GM19395 (cell line): Measurements from ENCODE around the gene TPM2.

Source experiments
- ATAC-seq: cut with Tn5 transposase; IDR thresholded peaks from one replicate; pipeline ENCODE4 v1.9.1; 2021; ENCODE audit warnings: mild to moderate bottlenecking, moderate library complexity; ENCODE audit not compliant: unreplicated experiment

TPM2 gene

DNA sequence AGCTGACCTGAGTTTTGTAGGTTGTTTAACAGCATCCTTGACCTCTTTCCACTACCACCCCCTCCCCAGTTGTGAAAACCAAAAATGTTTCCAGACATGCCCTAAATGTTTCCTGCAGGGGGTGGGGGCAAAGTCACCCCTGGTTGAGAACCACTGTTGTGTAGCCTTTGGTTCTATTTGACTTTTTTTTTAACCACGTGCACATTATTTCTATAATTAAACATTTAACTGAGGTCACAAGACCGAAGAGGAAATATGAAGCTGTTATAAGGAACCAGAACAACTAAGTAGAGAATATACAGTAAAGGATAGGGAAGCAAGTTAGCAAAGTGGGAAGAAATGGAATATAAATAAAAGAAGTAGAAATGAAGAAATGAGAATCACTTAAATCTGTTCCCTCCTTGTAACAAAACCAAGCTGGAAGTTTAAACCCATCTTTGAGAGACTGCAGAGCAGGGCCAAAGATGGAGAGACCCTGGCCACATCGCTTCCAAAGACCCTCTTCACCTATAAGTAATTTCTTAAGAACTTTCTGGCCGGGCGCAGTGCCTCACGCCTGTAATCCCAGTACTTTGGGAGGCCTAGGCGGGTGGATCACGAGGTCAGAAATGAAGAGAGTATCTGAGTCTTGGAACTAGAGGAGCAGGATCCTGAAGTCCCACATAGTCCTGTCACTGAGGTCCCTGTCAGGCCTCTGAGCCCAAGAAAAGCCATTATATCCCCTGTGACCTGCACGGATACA is 53.4 kb downstream of the TPM2 start:
- no peak for ATAC-seq

DNA sequence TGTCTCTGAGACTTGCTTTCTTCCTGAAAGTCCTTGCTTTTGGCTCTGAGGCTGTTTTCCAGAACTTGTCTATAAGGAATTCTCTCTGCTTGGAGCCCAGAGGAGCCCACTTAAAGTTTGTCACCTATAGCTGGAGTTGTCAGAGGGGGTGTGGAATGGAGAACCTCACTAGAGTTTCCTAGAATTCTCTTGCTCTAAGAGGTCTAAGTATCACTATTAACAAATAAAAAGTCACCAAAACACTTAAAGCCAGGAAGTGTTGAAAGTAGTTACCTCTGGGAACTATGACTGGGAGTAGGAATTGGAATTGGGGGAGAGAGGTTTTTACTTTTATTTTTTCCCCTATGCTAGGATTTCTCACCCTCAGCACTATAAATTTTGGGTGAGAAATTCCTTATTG is 54.0 kb downstream of the TPM2 start:
- no peak for ATAC-seq
